Uterus (tissue), 2 donors: Measurements from ENCODE around the gene PRUNE2.

Experiments used
- POLR2A ChIP-seq, 2 donors: fragments of 450-650 bp; IDR thresholded peaks; one replicate each; pipeline ENCODE4 v1.6.1; 2016; ENCODE audit warnings: antibody characterized with exemption in 2 of 2, mild to moderate bottlenecking in 1 of 2, moderate library complexity in 1 of 2
- TF ChIP-seq, protein P1 (sequence below), 4 experiments: fragments of 200-600 bp in 2 of 4; fragments of 450-650 bp in 2 of 4; sonication (generic) in 2 of 4; IDR thresholded peaks; one replicate each; pipeline ENCODE4 v1.5.1; 2016 to 2019; ENCODE audit warnings: antibody characterized with exemption in 4 of 4, mild to moderate bottlenecking in 2 of 4, moderate library complexity in 1 of 4

DNA sequence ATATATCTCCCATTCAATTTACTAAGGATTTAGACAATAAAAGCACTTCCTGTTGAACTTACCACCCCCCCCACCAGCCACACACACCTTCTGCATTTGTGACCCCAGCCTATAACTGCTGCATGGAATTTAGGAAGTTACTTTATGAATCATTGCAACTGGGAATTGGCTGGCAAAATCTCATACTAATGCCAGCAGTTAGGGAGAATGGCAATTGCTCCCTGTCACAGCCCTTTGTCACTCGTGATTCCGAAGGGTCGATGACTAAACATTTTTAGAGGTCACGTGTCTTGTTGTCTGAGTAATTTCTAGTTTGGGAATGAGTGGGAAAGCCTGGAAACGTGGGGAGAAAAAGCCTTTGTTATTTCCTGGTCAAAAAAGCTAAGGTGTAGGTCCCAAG, 188.3 kb downstream of the PRUNE2 start:
- TF ChIP-seq, protein P1, sequence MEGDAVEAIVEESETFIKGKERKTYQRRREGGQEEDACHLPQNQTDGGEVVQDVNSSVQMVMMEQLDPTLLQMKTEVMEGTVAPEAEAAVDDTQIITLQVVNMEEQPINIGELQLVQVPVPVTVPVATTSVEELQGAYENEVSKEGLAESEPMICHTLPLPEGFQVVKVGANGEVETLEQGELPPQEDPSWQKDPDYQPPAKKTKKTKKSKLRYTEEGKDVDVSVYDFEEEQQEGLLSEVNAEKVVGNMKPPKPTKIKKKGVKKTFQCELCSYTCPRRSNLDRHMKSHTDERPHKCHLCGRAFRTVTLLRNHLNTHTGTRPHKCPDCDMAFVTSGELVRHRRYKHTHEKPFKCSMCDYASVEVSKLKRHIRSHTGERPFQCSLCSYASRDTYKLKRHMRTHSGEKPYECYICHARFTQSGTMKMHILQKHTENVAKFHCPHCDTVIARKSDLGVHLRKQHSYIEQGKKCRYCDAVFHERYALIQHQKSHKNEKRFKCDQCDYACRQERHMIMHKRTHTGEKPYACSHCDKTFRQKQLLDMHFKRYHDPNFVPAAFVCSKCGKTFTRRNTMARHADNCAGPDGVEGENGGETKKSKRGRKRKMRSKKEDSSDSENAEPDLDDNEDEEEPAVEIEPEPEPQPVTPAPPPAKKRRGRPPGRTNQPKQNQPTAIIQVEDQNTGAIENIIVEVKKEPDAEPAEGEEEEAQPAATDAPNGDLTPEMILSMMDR (IDR thresholded peaks at IDR 0.05): no peak
- no peak for TF ChIP-seq POLR2A (IDR thresholded peaks at IDR 0.05)
